GM12892 (cell line): ENCODE measurements around the gene ZNF407.

Source experiments
- POLR2A ChIP-seq: IDR thresholded peaks from 2 replicates; pipeline ENCODE4 v1.6.1; 2011; ENCODE audit warnings: low read depth, low read length, control low read depth
- POLR2AphosphoS5 ChIP-seq: IDR thresholded peaks from 2 replicates; pipeline ENCODE4 v1.6.1; 2011; ENCODE audit warnings: low read depth, low read length, control low read depth
- TAF1 ChIP-seq: IDR thresholded peaks from 2 replicates; pipeline ENCODE4 v1.6.1; 2011; ENCODE audit warnings: low read depth, mild to moderate bottlenecking, control low read depth, low read length, borderline replicate concordance

- TF ChIP-seq POLR2A (no peak), POLR2AphosphoS5 (no peak), TAF1 (no peak)
Measured at GRCh38 chr18:74803769-74804168, 206.1 kb downstream of the ZNF407 start.
